Breast epithelium (tissue), 3 donors: ENCODE results near the gene PLD5.

ENCODE experiments used
- POLR2A ChIP-seq: fragments of 450-650 bp; IDR thresholded peaks from one replicate; pipeline ENCODE4 v1.6.1; 2016; ENCODE audit warnings: antibody characterized with exemption, mild to moderate bottlenecking, moderate library complexity
- TF ChIP-seq, protein P1 (sequence below), 3 donors: fragments of 450-650 bp; IDR thresholded peaks; one replicate each; pipeline ENCODE4 v1.5.1; 2016 to 2017; ENCODE audit warnings: antibody characterized with exemption in 3 of 3, mild to moderate bottlenecking in 3 of 3, moderate library complexity in 3 of 3

DNA sequence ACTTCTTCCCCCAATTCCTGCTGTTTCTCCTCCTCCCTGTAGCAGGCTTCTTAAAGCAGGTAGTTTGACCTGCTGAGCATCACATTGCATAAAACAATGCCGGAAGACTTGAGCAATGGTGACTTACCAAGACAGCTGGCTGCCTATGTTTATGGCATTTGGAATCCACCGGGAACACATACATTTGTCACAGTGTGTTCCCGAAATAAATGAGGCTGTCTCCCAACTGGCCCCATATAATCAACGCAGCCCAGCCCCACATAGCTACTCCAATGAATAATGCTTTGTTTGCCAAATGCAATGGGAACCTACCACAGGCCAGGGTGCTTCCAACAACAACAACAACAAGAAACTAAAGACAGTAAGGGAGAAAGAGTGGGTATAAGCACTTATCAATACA, 339.5 kb downstream of the PLD5 start:
- TF ChIP-seq, protein P1, sequence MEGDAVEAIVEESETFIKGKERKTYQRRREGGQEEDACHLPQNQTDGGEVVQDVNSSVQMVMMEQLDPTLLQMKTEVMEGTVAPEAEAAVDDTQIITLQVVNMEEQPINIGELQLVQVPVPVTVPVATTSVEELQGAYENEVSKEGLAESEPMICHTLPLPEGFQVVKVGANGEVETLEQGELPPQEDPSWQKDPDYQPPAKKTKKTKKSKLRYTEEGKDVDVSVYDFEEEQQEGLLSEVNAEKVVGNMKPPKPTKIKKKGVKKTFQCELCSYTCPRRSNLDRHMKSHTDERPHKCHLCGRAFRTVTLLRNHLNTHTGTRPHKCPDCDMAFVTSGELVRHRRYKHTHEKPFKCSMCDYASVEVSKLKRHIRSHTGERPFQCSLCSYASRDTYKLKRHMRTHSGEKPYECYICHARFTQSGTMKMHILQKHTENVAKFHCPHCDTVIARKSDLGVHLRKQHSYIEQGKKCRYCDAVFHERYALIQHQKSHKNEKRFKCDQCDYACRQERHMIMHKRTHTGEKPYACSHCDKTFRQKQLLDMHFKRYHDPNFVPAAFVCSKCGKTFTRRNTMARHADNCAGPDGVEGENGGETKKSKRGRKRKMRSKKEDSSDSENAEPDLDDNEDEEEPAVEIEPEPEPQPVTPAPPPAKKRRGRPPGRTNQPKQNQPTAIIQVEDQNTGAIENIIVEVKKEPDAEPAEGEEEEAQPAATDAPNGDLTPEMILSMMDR (IDR thresholded peaks at IDR 0.05) = no peak
- TF ChIP-seq POLR2A = no peak
